ENCODE measurements around the gene COMMD7.

- TF ChIP-seq LARP7 (IDR thresholded peaks at IDR 0.05) (no peak), MAFK (IDR thresholded peaks at IDR 0.05; ENCODE audit: low read length) (no peak), SP2 (IDR thresholded peaks at IDR 0.05; ENCODE audit: extremely low read depth, low read depth, low read length, poor library complexity, severe bottlenecking) (no peak), ZNF318 (IDR thresholded peaks at IDR 0.05; ENCODE audit: borderline replicate concordance in 1 of 2, low read depth in 1 of 2) (no peak), POLR2A (conservative IDR thresholded peaks at IDR 0.05) (no peak), HDGF (IDR thresholded peaks at IDR 0.05) (no peak), SMAD4 (CRISPR knock-in tag; conservative IDR thresholded peaks at IDR 0.05) (no peak), ESRRA (IDR thresholded peaks at IDR 0.05; ENCODE audit: borderline replicate concordance, low read depth) (no peak), JUND (IDR thresholded peaks at IDR 0.05; ENCODE audit: borderline replicate concordance, low read depth, low read length) (no peak), JUND (tag; IDR thresholded peaks at IDR 0.05; ENCODE audit: borderline replicate concordance, low read depth, low read length) (no peak), COPS2 (conservative IDR thresholded peaks at IDR 0.05) (no peak), TCF7 (IDR thresholded peaks at IDR 0.05; ENCODE audit: borderline replicate concordance) (no peak), CTCF (IDR thresholded peaks at IDR 0.05 in 2 of 3, conservative IDR thresholded peaks at IDR 0.05 in 1 of 3; ENCODE audit: insufficient read depth in 2 of 3, low read depth in 1 of 3, low read length in 3 of 3) (no peak), YY1 (IDR thresholded peaks at IDR 0.05; ENCODE audit: borderline replicate concordance in 1 of 3, control insufficient read depth in 1 of 3, extremely low read depth in 1 of 3, insufficient read depth in 3 of 3, insufficient read length in 1 of 3, insufficient replicate concordance in 2 of 3, low read depth in 1 of 3, low read length in 2 of 3) (no peak)
Observed at GRCh38 chr20:32737371-32738223, 5.7 kb downstream of the COMMD7 start.
